Mesenchymal stem cell (in vitro differentiated cells and primary cell): ENCODE results near the gene PHF13.

ENCODE experiments used
- DNase-seq: peaks from one replicate; pipeline ENCODE4 v3.0.0-alpha.2; 2013
- H2AFZ ChIP-seq: one replicate; pipeline ENCODE4 v1.6.1; 2013; ENCODE audit warnings: low read depth, mild to moderate bottlenecking, control low read depth, inconsistent platforms, low read length, moderate library complexity
- H2AK5ac ChIP-seq: 2 replicates; pipeline ENCODE4 v1.6.1; 2013; ENCODE audit warnings: low read length, moderate library complexity, mild to moderate bottlenecking, inconsistent platforms; ENCODE audit not compliant: severe bottlenecking
- H2BK120ac ChIP-seq: one replicate; pipeline ENCODE4 v1.6.1; 2013; ENCODE audit warnings: low read depth, mild to moderate bottlenecking, inconsistent platforms, low read length, moderate library complexity
- H2BK12ac ChIP-seq, 2 experiments: one replicate each; pipeline ENCODE4 v1.6.1; 2013; ENCODE audit warnings: inconsistent platforms in 2 of 2, low read length in 2 of 2, mild to moderate bottlenecking in 2 of 2, moderate library complexity in 2 of 2, control low read depth in 1 of 2
- H2BK15ac ChIP-seq: one replicate; pipeline ENCODE4 v1.6.1; 2013; ENCODE audit warnings: mild to moderate bottlenecking, low read depth, inconsistent platforms; ENCODE audit not compliant: poor library complexity, severe bottlenecking
- H2BK5ac ChIP-seq: 2 replicates; pipeline ENCODE4 v1.6.1; 2013; ENCODE audit warnings: low read depth, mild to moderate bottlenecking, low read length, control low read depth, inconsistent platforms; ENCODE audit not compliant: poor library complexity, severe bottlenecking
- H3K14ac ChIP-seq, 2 experiments: one replicate each; pipeline ENCODE4 v1.6.1; 2013; ENCODE audit warnings: inconsistent platforms in 2 of 2, low read length in 2 of 2, control low read depth in 1 of 2, mild to moderate bottlenecking in 1 of 2, moderate library complexity in 1 of 2
- H3K18ac ChIP-seq, 2 experiments: one replicate each; pipeline ENCODE4 v1.6.1; 2013; ENCODE audit warnings: inconsistent platforms in 2 of 2, low read length in 2 of 2, control low read depth in 1 of 2, low read depth in 1 of 2, mild to moderate bottlenecking in 1 of 2
- H3K23ac ChIP-seq, 2 experiments: one replicate each; pipeline ENCODE4 v1.6.1; 2013; ENCODE audit warnings: inconsistent platforms in 2 of 2, low read length in 2 of 2, mild to moderate bottlenecking in 2 of 2, moderate library complexity in 2 of 2, control low read depth in 1 of 2
- H3K27ac ChIP-seq: 2 replicates; pipeline ENCODE4 v1.5.1; 2013; ENCODE audit warnings: mild to moderate bottlenecking, moderate library complexity, low read length, control low read depth, inconsistent platforms; ENCODE audit not compliant: poor library complexity, severe bottlenecking
- H3K27me3 ChIP-seq, 2 experiments: 2 replicates each; pipeline versions ENCODE4 v1.6.1 to v1.7.0; 2013; ENCODE audit warnings: low read length in 2 of 2, mild to moderate bottlenecking in 2 of 2, moderate library complexity in 2 of 2, control low read depth in 1 of 2, inconsistent platforms in 1 of 2; ENCODE audit not compliant: control insufficient read depth in 1 of 2, insufficient read depth in 1 of 2
- H3K36me3 ChIP-seq, 2 experiments: 2 replicates each; pipeline versions ENCODE4 v1.6.1 to v1.7.0; 2013; ENCODE audit warnings: low read length in 2 of 2, control low read depth in 1 of 2, inconsistent platforms in 1 of 2, low read depth in 1 of 2, mild to moderate bottlenecking in 1 of 2; ENCODE audit not compliant: insufficient read depth in 2 of 2, control insufficient read depth in 1 of 2
- H3K4ac ChIP-seq, 2 experiments: one replicate each; pipeline ENCODE4 v1.6.1; 2013; ENCODE audit warnings: inconsistent platforms in 2 of 2, low read length in 2 of 2, mild to moderate bottlenecking in 2 of 2, moderate library complexity in 2 of 2, control low read depth in 1 of 2, low read depth in 1 of 2
- H3K4me1 ChIP-seq: 2 replicates; pipeline ENCODE4 v1.6.1; 2013; ENCODE audit warnings: low read depth, low read length, control low read depth; ENCODE audit not compliant: control insufficient read depth, insufficient read depth
- H3K4me2 ChIP-seq: 2 replicates; pipeline ENCODE4 v1.6.1; 2013; ENCODE audit warnings: low read length, mild to moderate bottlenecking, inconsistent platforms; ENCODE audit not compliant: poor library complexity, severe bottlenecking
- H3K4me3 ChIP-seq, 2 experiments: 2 replicates each; pipeline versions ENCODE4 v1.5.1 to v1.7.0; 2013; ENCODE audit warnings: low read length in 2 of 2, mild to moderate bottlenecking in 2 of 2, control low read depth in 1 of 2, low read depth in 1 of 2; ENCODE audit not compliant: insufficient read depth in 1 of 2
- H3K79me1 ChIP-seq: replicated peaks from 2 replicates; pipeline ENCODE4 v1.6.1; 2013; ENCODE audit warnings: mild to moderate bottlenecking, control low read depth, low read length, inconsistent platforms; ENCODE audit not compliant: poor library complexity, severe bottlenecking
- H3K9ac ChIP-seq: 2 replicates; pipeline ENCODE4 v1.7.0; 2013; ENCODE audit warnings: mild to moderate bottlenecking, low read length, moderate library complexity
- H3K9me3 ChIP-seq: 2 replicates; pipeline ENCODE4 v1.7.0; 2013; ENCODE audit warnings: mild to moderate bottlenecking, low read length; ENCODE audit not compliant: control insufficient read depth
- H4K8ac ChIP-seq: one replicate; pipeline ENCODE4 v1.6.1; 2013; ENCODE audit warnings: inconsistent platforms, mild to moderate bottlenecking, low read length, moderate library complexity
- H4K91ac ChIP-seq: one replicate; pipeline ENCODE4 v1.6.1; 2013; ENCODE audit warnings: mild to moderate bottlenecking, low read length, inconsistent platforms
- WGBS: methylation state at CpG from one replicate; pipeline ENCODE4 v1.1.7; 2013; ENCODE audit warnings: mixed read lengths; 5-methylcytosine and 5-hydroxymethylcytosine counted together

PHF13 gene

GRCh38 chr1:6627841-6628545 is 14.5 kb downstream of the PHF13 start:
- Histone ChIP-seq H2BK15ac (no peak overlapping the region), H3K4me1 (peaks cover 10% of the 10 kb centered on the region), H3K27ac (no peak overlapping the region), H2BK120ac (no peak overlapping the region), H3K4me2 (no peak overlapping the region), H3K4me3 (peak overlapping the region in 1 of 2 experiments; percentile 14), H3K14ac (no peak overlapping the region), H3K4ac (no peak overlapping the region), H4K91ac (peak overlapping the region; percentile 43), H3K9me3 (no peaks in the 10 kb centered on the region), H2AK5ac (no peak overlapping the region), H3K36me3 (peaks cover 62 to 68% of the 10 kb centered on the region in 2 experiments), H2AFZ (no peak overlapping the region), H3K27me3 (no peaks in the 10 kb centered on the region), H4K8ac (no peak overlapping the region), H3K9ac (no peak overlapping the region), H2BK12ac (no peak overlapping the region), H3K18ac (no peak overlapping the region), H3K79me1 (peaks cover 40% of the 10 kb centered on the region), H3K23ac (peak overlapping the region in 1 of 2 experiments; percentile 14), H2BK5ac (no peak overlapping the region)
- 97% methylated on average over 21 of the region's 21 CpGs for WGBS
- no peak for DNase-seq

DNA sequence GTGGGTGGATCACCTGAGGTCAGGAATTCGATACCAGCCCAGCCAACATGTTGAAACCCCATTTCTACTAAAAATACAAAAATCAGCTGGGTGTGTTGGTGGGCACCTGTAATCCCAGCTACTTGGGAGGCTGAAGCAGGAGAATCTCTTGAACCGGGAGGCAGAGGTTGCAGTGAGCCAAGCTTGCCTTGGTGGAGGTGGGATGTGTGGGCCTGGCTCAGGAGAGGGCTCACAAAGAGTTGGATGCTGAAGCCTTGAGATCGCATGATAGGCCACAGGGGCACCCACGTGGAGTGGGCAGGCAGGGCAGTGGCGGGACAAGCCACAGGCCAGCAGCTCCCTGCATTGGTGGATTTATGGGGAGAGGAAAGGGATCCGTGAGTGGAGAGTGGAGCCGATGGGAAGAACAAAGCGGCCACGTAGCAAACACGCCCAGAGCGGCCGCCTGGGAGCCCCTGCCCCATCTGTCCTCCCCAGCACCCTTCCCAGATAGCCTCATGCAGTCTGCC is 15.5 kb downstream of the PHF13 start:
- Histone ChIP-seq H3K14ac (no peak overlapping the region), H3K4me3 (no peak overlapping the region), H3K9me3 (no peaks in the 10 kb centered on the region), H4K91ac (no peak overlapping the region), H3K9ac (no peak overlapping the region), H3K36me3 (peaks cover 65 to 69% of the 10 kb centered on the region in 2 experiments), H2BK5ac (no peak overlapping the region), H3K27ac (no peak overlapping the region), H3K4me1 (peaks cover 10% of the 10 kb centered on the region), H3K23ac (no peak overlapping the region), H4K8ac (no peak overlapping the region), H2BK12ac (no peak overlapping the region), H3K79me1 (peaks cover 36% of the 10 kb centered on the region), H3K27me3 (no peaks in the 10 kb centered on the region), H2BK15ac (no peak overlapping the region), H2BK120ac (no peak overlapping the region), H3K18ac (no peak overlapping the region), H2AFZ (no peak overlapping the region), H3K4ac (no peak overlapping the region), H2AK5ac (no peak overlapping the region), H3K4me2 (no peak overlapping the region)
- WGBS: 89% methylated on average over 11 of the region's 12 CpGs
- DNase-seq: no peak

GRCh38 chr1:6630027-6630426 is 16.5 kb downstream of the PHF13 start:
- Histone ChIP-seq H3K18ac (no peak overlapping the region), H3K4me1 (peaks cover 8% of the 10 kb centered on the region)
- 97% methylated on average over 8 of the region's 8 CpGs for WGBS

DNA sequence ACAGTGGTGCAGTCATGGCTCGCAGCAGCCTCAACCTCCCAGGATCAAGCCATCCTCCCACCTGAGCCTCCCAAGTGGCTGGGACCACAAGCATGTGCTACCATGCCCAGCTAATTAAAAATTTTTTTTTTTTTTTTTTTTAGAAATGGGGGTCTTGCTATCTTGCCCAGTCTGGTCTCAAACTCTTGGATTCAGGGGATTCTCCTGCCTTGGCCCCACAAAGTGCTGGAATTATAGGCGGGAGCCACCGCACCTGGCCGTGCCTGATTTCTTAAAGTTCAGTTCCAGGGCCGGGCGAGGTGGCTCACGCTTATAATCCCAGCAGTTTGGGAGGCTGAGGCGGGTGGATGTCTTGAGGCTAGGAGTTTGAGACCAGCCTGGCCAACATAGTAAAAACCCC is 17.5 kb downstream of the PHF13 start:
- no peak for DNase-seq
- no peak overlapping the region for H3K4me3 ChIP-seq
- WGBS: 100% methylated on average over 4 of the region's 8 CpGs
- H4K8ac ChIP-seq: no peak overlapping the region
- peaks cover 85 to 89% of the 10 kb centered on the region in 2 experiments for H3K36me3 ChIP-seq
- H3K4me1 ChIP-seq: peaks cover 6% of the 10 kb centered on the region
- no peaks in the 10 kb centered on the region for H3K9me3 ChIP-seq
- H2AFZ ChIP-seq: no peak overlapping the region
- no peak overlapping the region for H2BK5ac ChIP-seq
- H2BK120ac ChIP-seq: no peak overlapping the region
- H2AK5ac ChIP-seq: no peak overlapping the region
- no peak overlapping the region for H2BK12ac ChIP-seq
- peaks cover 36% of the 10 kb centered on the region for H3K79me1 ChIP-seq
- no peak overlapping the region for H3K14ac ChIP-seq
- no peak overlapping the region for H3K4ac ChIP-seq
- no peak overlapping the region for H4K91ac ChIP-seq
- no peak overlapping the region for H3K18ac ChIP-seq
- H3K4me2 ChIP-seq: no peak overlapping the region
- H3K23ac ChIP-seq: no peak overlapping the region
- no peak overlapping the region for H3K27ac ChIP-seq
- H3K27me3 ChIP-seq: no peaks in the 10 kb centered on the region
- no peak overlapping the region for H3K9ac ChIP-seq
- H2BK15ac ChIP-seq: no peak overlapping the region

More at GRCh38 chr1:6630027-6630426, 16.5 kb downstream of the PHF13 start:
- H2BK5ac ChIP-seq: no peak overlapping the region
- H2BK15ac ChIP-seq: no peak overlapping the region
- H4K91ac ChIP-seq: no peak overlapping the region
- no peak overlapping the region for H2AFZ ChIP-seq
- H3K4ac ChIP-seq: no peak overlapping the region
- H2BK120ac ChIP-seq: no peak overlapping the region
- no peak overlapping the region for H3K27ac ChIP-seq
- no peaks in the 10 kb centered on the region for H3K9me3 ChIP-seq
- no peak overlapping the region for H3K9ac ChIP-seq
- H3K36me3 ChIP-seq: peaks cover 75 to 79% of the 10 kb centered on the region in 2 experiments
- H3K23ac ChIP-seq: no peak overlapping the region
- no peak overlapping the region for H2AK5ac ChIP-seq
- no peak overlapping the region for H3K4me3 ChIP-seq
- no peak overlapping the region for H4K8ac ChIP-seq
- H3K14ac ChIP-seq: no peak overlapping the region
- peaks cover 36% of the 10 kb centered on the region for H3K79me1 ChIP-seq
- no peak overlapping the region for H2BK12ac ChIP-seq
- no peak overlapping the region for H3K4me2 ChIP-seq
- no peak for DNase-seq
- no peaks in the 10 kb centered on the region for H3K27me3 ChIP-seq
